ENCODE data around the gene SPTBN1.

The SPTBN1 gene

DNA sequence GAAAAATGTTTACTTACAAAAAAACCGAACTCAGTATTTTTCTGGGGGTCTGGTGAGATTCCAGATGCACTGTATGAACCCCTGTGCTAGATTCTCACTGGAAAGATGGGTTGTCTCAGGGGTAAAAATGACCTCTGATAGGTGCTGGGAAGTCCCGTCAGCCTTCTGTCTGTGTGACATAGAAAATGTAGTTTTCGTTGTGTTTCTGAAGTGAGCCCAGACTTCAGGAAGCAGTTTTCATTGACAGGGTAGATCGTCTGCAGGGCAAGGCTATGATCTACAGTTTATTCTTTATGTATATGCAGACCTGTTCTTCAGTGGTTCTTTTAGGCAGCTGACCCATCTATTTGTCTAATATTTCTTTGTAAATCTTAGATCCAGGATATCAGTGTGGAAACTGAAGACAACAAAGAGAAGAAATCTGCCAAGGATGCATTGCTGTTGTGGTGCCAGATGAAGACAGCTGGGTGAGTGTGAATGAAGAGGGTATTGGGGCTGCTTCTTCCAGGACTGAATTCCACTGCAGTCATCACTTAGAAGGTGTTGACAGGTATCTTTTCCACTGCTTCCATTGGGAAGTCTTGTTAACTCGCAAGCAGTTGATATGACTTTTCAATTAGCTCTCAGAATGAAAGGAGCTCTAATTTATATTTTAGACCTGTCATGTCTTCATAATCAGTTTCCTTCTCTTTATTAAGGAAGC, 159.9 kb downstream of the SPTBN1 start:
- TF ChIP-seq CTCF (IDR thresholded peaks at IDR 0.05; ENCODE audit: extremely low read depth, missing control alignments) = no peak
- DNase-seq (ENCODE audit: low spot score) = no peak

DNA sequence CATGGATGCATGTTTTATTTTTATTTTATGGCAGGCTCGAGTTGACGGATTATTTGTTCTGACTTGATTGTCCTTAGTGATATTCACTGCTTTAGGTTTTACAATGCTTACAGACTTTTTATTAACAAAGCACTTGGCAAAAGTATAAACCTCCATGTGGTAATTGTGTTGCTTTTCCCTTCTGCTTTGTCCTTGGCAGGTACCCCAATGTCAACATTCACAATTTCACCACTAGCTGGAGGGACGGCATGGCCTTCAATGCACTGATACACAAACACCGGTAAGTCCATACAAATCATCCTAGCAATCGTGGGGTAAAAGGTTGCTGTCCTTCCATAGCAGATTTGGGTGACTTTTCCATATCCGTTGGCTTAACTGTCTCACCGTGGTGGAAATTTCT, 161.3 kb downstream of the SPTBN1 start:
- no peak for TF ChIP-seq CTCF (IDR thresholded peaks at IDR 0.05; ENCODE audit: extremely low read depth, missing control alignments)

DNA sequence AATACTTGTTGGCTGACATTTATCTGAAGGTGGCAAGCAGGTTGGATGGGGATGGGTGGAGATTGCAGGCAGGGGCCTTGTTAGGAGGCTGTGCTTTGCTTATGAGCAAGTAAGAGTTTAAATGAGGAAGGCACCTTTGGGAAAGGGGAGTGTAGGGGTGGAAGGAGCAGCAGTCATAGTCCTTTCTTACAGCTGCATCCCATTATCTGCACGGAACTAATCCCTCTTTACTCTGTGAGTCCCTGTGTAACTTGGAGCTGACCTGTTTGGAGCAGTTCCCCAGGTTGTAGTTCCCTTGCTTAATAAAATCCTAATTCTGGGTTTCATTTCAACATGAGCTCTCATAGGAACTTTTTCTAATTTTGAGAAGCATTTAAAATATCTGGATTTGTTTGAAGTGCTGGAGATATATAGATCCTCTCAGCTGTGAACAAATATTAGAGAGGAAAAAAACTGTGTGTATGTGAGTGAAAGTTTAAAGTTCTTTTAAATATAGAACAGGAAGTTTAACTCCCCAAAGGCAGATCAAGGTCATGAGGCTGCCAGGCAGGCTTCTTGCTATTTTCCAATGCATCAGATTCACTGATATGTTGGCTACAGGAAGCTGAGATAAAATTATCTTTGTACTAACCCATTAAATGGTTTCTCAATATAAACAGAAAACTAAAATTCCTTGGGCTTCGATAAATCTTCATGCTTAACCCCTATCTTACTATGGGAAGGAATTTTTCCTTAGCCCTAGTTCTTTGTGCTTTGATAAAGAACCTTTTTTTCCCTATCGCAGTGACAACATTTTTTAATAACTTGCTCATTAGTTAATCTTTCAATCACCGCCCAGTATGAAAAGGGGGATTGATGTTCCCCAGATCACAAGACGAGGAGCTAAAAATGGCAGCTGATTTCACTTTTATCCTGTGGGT, 162.8 kb downstream of the SPTBN1 start:
- DNase-seq (ENCODE audit: low spot score) = no peak
- no peak for TF ChIP-seq CTCF (IDR thresholded peaks at IDR 0.05; ENCODE audit: extremely low read depth, missing control alignments)

More for the DNA sequence above, 161.3 kb downstream of the SPTBN1 start:
- no peak for DNase-seq (ENCODE audit: low spot score)

DNA sequence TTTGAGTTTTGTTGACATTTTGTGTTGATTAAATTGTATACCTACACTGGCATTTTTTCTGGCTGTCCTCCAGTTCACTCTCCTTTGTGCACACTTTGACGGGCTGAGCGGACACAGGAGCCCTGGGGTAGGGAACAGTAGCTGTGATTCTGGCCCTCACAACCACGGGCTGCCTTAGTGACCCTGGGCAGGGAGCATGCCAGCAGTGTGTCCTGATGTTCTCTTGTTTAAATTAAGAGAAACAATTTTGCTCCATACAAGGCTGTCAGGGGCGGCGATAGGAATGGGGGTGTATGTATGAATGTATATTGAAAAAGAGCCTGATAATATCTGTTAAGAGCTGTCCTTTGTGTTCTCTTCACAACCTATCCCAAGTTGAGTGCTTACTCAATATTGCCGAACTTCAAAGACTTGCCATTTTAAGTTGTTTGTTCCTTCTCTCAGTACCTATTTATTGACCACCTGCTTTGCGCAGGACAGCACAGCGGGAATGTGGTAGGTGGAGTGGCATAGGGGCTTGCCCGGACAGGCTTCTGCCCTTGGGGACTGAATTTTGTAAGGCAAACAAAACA, 163.6 kb downstream of the SPTBN1 start:
- no peak for TF ChIP-seq CTCF (IDR thresholded peaks at IDR 0.05; ENCODE audit: extremely low read depth, missing control alignments)
- no peak for DNase-seq (ENCODE audit: low spot score)

DNA sequence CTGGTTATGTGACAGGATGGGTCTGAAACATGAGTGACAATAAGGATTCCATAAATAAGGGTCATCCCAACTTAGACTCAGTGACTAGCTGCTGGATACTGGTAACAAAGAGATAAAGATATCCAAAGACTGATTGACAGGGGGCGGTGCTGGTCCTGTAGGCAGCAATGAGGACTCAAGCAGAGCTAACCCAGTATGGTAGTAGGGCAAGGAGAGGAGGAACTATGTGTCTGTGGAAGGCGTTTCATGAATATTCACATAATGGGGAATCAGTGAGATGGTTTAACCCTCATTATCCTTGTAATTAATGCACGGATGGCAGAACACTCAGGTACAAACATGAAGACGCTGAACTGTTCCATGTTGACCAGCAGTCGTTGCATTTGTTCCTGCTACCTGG, 164.8 kb downstream of the SPTBN1 start:
- no peak for TF ChIP-seq CTCF (IDR thresholded peaks at IDR 0.05; ENCODE audit: extremely low read depth, missing control alignments)
- no peak for DNase-seq (ENCODE audit: low spot score)

- TF ChIP-seq CTCF (IDR thresholded peaks at IDR 0.05; ENCODE audit: extremely low read depth, missing control alignments) = no peak
- DNase-seq (ENCODE audit: low spot score) = no peak
Observed at GRCh38 chr2:54624591-54625071, 168.5 kb downstream of the SPTBN1 start.

DNA sequence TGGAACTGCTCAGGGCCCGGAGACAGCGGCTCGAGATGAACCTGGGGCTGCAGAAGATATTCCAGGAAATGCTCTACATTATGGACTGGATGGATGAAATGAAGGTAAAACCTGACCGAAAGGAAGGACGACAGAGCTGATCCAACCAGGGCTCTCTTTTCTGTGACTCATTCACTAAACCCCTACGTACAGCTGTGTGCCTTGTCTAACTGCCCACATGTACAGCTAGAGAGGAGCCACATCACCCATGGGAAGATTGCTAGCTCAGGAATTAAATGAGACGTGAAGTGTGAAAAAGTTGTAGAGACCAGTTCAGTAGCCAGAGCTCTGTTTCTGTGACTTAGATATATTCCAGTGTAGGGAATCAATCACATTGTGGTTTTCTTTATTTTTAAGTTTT, 170.0 kb downstream of the SPTBN1 start:
- TF ChIP-seq CTCF (IDR thresholded peaks at IDR 0.05; ENCODE audit: extremely low read depth, missing control alignments) = no peak
- no peak for DNase-seq (ENCODE audit: low spot score)

Measured in GM20000 (cell line).